NCI-H2196 (cell line): ENCODE results near the gene RTL9.
"Not testable (repeated sequence)": the region's sequence is repeated elsewhere in the genome, so short reads cannot be mapped to it uniquely, and the experiment has no call there.

ENCODE experiments used
- DNase-seq: peaks from one replicate; lab custom pipeline; 2025; ENCODE audit not compliant: unreplicated experiment; lab: John Stamatoyannopoulos, UW

Gene RTL9

GRCh38 chrX:110404376-110404775 lies 45.7 kb downstream of the RTL9 start:
- no peak for DNase-seq

- DNase-seq, result not testable (repeated sequence)
Measured at GRCh38 chrX:110406250-110406649, 47.6 kb downstream of the RTL9 start.

- no peak for DNase-seq
Measured at GRCh38 chrX:110406822-110407221, 48.2 kb downstream of the RTL9 start.

GRCh38 chrX:110407910-110408545 lies 49.4 kb downstream of the RTL9 start:
- DNase-seq, result peak; percentile 50
